KOPT-K1 (cell line): ENCODE data around the gene NPAS3.

Source experiments
- H3K27ac ChIP-seq: fragments of 200-600 bp; sonication (generic); 2 replicates; pipeline ENCODE4 v1.5.1; 2016; ENCODE audit warnings: antibody characterized with exemption, mild to moderate bottlenecking, low read depth, low read length; ENCODE audit not compliant: poor library complexity, severe bottlenecking
- H3K36me3 ChIP-seq: fragments of 200-600 bp; sonication (generic); 2 replicates; pipeline ENCODE4 v1.5.1; 2017; ENCODE audit warnings: antibody characterized with exemption, mild to moderate bottlenecking, low read length, moderate library complexity; ENCODE audit not compliant: insufficient read depth
- H3K9me3 ChIP-seq: fragments of 200-600 bp; sonication (generic); 2 replicates; pipeline ENCODE4 v1.5.1; 2017; ENCODE audit warnings: antibody characterized with exemption, low read length, mild to moderate bottlenecking; ENCODE audit not compliant: insufficient read depth, poor library complexity, severe bottlenecking

Gene NPAS3

GRCh38 chr14:33347796-33348195 lies 409.1 kb downstream of the NPAS3 start:
- no peak overlapping the region for H3K27ac ChIP-seq
- no peaks in the 10 kb centered on the region for H3K9me3 ChIP-seq

GRCh38 chr14:33348510-33348909 lies 409.8 kb downstream of the NPAS3 start:
- Histone ChIP-seq H3K36me3 (no peaks in the 10 kb centered on the region), H3K9me3 (no peaks in the 10 kb centered on the region), H3K27ac (no peak overlapping the region)

More at GRCh38 chr14:33347796-33348195, 409.1 kb downstream of the NPAS3 start:
- no peaks in the 10 kb centered on the region for H3K36me3 ChIP-seq

DNA sequence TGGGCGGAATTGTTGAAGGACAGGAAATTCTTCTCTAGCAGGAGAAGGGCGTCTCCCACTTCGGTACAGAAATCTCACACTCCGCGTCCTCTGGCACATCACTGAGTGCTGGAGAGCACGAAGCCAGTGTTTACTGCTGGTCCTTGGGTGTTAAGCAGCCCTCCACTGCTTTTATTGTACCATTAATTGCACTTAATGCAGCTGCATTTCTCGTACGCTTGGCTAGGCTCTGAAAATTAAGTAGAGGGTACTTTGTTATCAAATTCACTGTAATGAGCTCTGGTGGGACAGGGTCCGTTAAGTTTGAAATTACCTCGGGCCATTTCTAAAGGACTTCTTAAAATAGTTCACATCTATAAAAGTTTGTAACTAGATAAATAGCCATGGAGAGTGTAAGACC lies 411.2 kb downstream of the NPAS3 start:
- no peak overlapping the region for H3K27ac ChIP-seq
- no peaks in the 10 kb centered on the region for H3K36me3 ChIP-seq
- no peaks in the 10 kb centered on the region for H3K9me3 ChIP-seq

DNA sequence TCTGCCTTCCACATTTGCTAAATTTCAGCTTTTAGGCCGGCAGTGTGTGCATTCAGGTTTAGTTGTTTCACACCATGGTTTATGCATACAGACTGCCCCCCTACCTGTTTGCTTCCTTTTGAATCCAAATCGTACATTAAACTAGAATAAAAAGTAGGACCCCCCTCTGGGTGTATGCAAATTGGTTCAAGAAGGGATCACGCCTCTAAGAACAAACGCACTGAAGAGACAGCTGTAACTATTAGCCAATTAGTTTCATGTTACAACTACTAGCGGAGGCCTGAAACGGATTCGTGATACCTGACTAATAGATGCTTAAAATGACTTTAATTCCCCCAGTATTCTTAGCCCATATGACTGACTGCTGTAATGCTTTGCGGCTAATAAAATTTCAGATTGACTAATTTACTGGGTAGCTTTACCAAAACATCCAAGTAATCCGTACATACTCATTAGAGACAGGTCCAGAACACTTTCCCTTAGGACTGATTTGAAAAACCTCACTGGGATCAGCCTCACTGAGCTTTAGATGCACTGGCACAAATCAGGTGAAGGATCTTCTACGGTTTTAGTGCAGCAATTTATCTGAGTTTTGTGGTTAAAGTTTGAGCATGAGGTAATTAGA lies 411.8 kb downstream of the NPAS3 start:
- no peaks in the 10 kb centered on the region for H3K36me3 ChIP-seq
- H3K9me3 ChIP-seq: no peaks in the 10 kb centered on the region
- H3K27ac ChIP-seq: no peak overlapping the region

DNA sequence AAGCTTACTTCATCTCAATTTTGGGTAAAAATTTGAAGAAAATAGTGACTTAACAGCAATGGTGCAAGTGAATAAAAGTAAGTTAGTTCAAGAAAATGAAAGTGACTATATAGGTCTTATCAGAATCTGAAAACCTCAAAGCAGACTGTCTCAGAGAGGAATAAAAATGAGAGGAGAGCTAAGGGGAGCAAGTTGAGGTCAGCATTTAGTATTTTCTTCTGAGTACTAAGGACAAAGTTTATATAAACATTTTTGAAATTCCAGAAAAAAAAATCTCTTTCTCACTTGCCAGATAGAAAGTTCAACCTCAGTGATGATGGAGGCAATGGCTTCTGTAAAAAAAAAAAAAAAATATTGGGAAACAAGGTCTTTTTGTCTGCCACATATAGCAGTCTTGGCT lies 414.1 kb downstream of the NPAS3 start:
- H3K27ac ChIP-seq: no peak overlapping the region
- H3K9me3 ChIP-seq: no peaks in the 10 kb centered on the region
- no peaks in the 10 kb centered on the region for H3K36me3 ChIP-seq

DNA sequence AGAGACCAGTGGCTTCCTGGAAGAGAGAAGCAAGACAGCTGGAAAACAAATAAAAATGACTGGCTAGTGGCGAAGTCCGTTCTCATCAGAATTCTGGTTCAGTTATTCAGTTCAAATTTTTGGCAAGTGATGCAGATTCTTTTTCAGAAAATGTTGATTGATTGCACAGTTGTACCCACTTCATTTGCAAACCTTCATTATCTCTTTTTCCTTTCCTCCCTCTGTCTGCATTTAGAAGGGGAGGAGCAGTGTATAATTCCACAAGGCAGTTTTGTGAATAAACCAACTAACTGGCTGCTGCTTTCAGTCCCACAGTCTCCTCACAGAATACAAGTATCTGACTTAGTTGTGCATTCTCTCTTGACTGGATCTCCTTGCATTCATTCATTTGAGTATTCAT lies 417.5 kb downstream of the NPAS3 start:
- no peaks in the 10 kb centered on the region for H3K36me3 ChIP-seq
- no peak overlapping the region for H3K27ac ChIP-seq
- H3K9me3 ChIP-seq: no peaks in the 10 kb centered on the region

GRCh38 chr14:33357225-33358010 lies 418.7 kb downstream of the NPAS3 start:
- Histone ChIP-seq H3K36me3 (no peaks in the 10 kb centered on the region), H3K27ac (no peak overlapping the region), H3K9me3 (no peaks in the 10 kb centered on the region)

GRCh38 chr14:33359288-33359881 lies 420.7 kb downstream of the NPAS3 start:
- no peaks in the 10 kb centered on the region for H3K9me3 ChIP-seq
- H3K36me3 ChIP-seq: no peaks in the 10 kb centered on the region
- no peak overlapping the region for H3K27ac ChIP-seq

DNA sequence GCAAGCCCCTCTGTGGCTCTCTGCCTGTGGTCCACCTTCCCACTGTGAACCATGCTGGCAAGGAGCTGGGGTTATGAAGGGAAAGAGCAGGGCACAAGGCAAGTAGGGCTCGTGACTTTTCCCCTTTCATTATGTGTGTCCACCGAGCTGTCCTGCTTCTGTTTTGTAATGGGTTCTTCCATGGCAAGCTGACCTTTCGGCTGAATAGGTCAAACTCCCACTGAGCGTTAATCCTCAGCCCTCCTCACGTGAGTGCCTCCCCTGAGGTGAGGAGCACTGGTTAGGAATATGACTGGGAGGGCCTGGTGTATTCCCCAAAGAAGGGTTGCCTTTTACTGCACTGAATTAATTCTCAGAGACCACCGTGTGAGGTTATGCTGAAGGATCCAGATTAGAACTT lies 424.3 kb downstream of the NPAS3 start:
- no peaks in the 10 kb centered on the region for H3K36me3 ChIP-seq
- H3K9me3 ChIP-seq: no peaks in the 10 kb centered on the region
- H3K27ac ChIP-seq: no peak overlapping the region

- no peaks in the 10 kb centered on the region for H3K9me3 ChIP-seq
- no peaks in the 10 kb centered on the region for H3K36me3 ChIP-seq
- H3K27ac ChIP-seq: no peak overlapping the region
Observed at GRCh38 chr14:33363682-33364081, 425.0 kb downstream of the NPAS3 start.

DNA sequence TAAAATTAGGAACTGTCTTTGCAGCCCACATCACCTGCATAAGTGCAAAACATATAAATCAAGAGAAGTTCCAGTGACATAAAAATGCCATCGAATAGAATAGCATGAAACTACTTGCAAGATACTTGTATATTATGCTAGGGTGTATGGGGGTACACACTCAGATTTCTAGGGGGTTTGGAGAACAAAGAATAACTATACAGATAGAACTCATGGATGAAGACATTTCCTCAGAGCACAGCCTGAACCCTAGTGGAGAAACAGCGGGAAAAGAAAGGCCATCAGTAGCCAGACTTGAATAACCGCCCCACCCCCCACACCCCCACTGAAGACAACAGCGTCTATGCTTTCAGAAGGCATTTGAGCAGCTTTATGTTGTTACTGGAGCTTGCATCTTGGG lies 425.8 kb downstream of the NPAS3 start:
- no peaks in the 10 kb centered on the region for H3K36me3 ChIP-seq
- no peaks in the 10 kb centered on the region for H3K9me3 ChIP-seq
- no peak overlapping the region for H3K27ac ChIP-seq

- Histone ChIP-seq H3K27ac (no peak overlapping the region), H3K36me3 (no peaks in the 10 kb centered on the region), H3K9me3 (no peaks in the 10 kb centered on the region)
Observed at GRCh38 chr14:33369041-33369440, 430.4 kb downstream of the NPAS3 start.

- Histone ChIP-seq H3K36me3 (no peaks in the 10 kb centered on the region), H3K27ac (no peak overlapping the region), H3K9me3 (no peaks in the 10 kb centered on the region)
Observed at GRCh38 chr14:33369972-33370371, 431.3 kb downstream of the NPAS3 start.

- Histone ChIP-seq H3K27ac (no peak overlapping the region), H3K9me3 (no peaks in the 10 kb centered on the region), H3K36me3 (no peaks in the 10 kb centered on the region)
Observed at GRCh38 chr14:33370426-33370825, 431.7 kb downstream of the NPAS3 start.

GRCh38 chr14:33375196-33375595 lies 436.5 kb downstream of the NPAS3 start:
- Histone ChIP-seq H3K36me3 (no peaks in the 10 kb centered on the region), H3K9me3 (no peaks in the 10 kb centered on the region), H3K27ac (no peak overlapping the region)

DNA sequence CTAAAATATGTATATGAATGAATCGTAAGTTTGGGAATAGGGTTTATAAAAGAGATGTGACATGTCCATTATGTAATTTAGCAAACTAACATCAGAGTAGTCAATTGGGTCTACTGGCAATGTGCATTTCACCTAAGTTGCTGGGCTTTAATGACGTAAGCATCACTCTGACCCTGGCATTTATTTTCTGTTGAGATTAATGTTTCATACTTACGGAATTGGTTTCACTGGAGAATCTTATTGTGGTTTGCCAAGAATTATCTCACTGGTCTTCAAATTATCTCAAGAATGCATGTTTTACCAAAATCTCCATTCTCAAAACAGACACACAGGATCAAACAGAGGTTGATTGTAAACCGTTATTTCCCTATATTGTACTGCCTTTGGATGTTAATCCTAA lies 437.1 kb downstream of the NPAS3 start:
- Histone ChIP-seq H3K9me3 (no peaks in the 10 kb centered on the region), H3K27ac (no peak overlapping the region), H3K36me3 (no peaks in the 10 kb centered on the region)
